Hepatocyte (in vitro differentiated cells): ENCODE measurements around the gene EXOC5.

Source experiments
- CTCF ChIP-seq: fragments of 200-600 bp; sonication (generic); IDR thresholded peaks from 2 replicates; pipeline ENCODE4 v1.5.1; 2016; ENCODE audit warnings: antibody characterized with exemption, mild to moderate bottlenecking; ENCODE audit not compliant: poor library complexity
- EZH2 ChIP-seq: fragments of 200-600 bp; sonication (generic); IDR thresholded peaks from 2 replicates; pipeline ENCODE4 v1.6.1; 2016; ENCODE audit warnings: antibody characterized with exemption, mild to moderate bottlenecking, borderline replicate concordance
- EZH2phosphoT487 ChIP-seq: fragments of 200-600 bp; sonication (generic); IDR thresholded peaks from one replicate; pipeline ENCODE4 v1.6.1; 2018; ENCODE audit warnings: antibody characterized with exemption, mild to moderate bottlenecking, low read depth, moderate library complexity; ENCODE audit not compliant: unreplicated experiment, severe bottlenecking

- TF ChIP-seq CTCF (no peak), EZH2 (no peak), EZH2phosphoT487 (no peak)
These were observed 97.3 kb downstream of the EXOC5 start for GRCh38 chr14:57171363-57171762.
